GM19324 (cell line): Measurements from ENCODE around the gene NR2F6.
"Not testable (repeated sequence)": the region's sequence is repeated elsewhere in the genome, so short reads cannot be mapped to it uniquely, and the experiment has no call there.

Experiments
- ATAC-seq: cut with Tn5 transposase; IDR thresholded peaks from one replicate; pipeline ENCODE4 v1.9.1; 2021; ENCODE audit warnings: mild to moderate bottlenecking, moderate library complexity; ENCODE audit not compliant: unreplicated experiment, low FRiP score

NR2F6 gene

DNA sequence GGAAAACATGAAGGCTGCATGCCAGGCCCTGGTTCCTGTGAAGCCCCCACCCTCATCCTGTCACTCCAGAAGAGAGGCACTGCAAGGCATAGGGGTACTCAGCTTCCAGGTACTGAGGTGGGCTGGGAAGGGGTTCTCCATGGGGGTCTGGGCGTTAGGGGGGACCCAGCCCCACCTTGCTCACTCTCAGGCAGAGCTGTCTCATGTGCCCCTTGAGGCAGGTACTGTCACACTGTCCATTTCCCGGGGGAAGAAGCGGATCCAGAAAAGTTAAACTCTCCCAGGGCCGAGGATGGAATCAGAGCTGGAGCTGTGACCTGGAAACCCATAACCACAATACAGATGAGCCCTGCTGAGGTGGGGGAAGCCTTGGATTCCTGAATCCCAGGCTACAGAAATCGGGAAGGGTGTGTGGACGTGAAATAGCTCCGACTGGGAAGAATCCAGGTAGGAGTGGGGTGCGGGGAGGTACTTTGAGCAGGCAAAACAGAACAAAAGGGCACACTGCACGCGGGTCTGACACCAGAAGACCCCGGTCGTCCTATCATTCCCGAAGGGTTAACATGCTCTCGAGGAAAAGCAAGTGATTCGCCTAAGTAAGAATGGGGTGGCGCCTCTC lies 31.1 kb downstream of the NR2F6 start:
- ATAC-seq = no peak

DNA sequence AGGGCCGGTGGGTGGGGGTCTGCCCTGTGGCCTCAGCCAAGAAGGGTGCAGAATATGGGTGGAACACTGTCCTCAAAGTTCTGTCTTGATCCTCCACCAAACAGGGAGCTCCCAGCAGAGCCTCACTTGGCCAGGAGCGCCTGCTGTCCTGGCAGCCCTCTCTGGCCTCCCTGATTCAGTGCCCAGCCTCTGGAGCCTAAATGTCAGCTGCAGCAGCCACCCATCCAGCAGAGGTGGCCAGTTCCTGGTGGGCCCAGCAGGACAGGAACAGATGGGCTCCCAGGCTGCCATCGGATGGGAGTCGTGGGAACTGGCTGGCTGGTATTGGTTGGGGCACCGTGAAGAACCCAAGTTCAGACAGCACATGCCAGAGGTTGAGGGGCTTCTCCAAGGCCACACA lies 32.4 kb downstream of the NR2F6 start:
- ATAC-seq = no peak

DNA sequence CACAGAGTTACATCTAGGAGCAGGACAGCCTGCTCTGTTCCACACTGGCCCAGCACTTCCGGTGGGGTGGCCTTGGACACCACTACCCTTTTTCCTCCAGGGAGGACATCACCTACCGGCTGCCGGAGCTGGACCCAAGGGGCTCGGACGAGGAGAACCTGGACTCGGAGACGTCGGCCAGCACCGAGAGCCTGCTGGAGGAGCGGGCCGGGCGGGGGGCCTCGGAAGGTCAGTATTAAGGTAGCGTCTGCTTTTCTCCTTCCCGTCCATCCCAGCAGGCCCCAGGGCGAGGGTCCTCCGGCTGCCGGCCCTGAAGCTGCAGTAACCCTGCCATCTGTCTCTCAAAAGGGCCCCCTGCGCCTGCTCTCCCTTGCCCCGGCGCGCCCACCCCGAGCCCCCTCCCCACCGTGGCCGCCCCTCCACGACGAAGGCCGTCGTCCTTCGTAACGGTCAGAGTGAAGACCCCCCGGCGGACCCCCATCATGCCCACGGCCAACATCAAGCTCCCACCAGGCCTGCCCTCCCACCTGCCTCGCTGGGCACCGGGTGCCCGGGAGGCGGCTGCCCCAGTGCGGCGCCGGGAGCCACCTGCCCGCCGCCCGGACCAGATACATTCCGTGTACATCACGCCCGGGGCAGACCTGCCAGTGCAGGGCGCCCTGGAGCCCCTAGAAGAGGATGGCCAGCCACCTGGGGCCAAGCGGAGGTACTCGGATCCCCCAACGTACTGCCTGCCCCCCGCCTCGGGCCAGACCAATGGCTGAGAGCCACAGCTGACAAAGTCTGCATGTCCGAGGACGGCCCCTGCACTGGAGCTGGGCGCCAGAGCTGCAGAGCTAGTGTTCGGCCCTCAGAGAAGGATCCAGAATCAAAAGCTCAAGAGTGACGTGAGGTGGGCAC lies 33.9 kb downstream of the NR2F6 start:
- no peak for ATAC-seq

DNA sequence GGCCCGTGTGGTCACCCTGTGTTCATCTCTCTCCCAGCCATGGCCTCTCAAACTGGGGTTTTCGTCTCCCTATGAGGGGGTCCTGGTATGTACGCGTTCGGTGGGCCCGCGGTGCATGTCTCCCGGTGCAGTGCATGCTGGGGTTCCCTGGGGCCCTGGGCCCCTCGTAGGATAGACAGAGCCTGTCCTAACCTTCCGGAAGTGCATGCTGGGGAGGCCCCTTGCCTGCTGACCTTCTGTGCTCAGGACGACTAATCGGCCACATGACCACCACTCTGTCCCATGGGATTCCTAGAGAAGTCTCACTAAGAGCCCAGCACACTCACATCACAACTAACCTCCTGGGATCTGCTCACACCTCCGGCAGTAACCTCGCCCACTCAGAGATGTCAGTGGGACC lies 35.4 kb downstream of the NR2F6 start:
- no peak for ATAC-seq

GRCh38 chr19:17209126-17210036 lies 36.3 kb downstream of the NR2F6 start:
- no peak for ATAC-seq

DNA sequence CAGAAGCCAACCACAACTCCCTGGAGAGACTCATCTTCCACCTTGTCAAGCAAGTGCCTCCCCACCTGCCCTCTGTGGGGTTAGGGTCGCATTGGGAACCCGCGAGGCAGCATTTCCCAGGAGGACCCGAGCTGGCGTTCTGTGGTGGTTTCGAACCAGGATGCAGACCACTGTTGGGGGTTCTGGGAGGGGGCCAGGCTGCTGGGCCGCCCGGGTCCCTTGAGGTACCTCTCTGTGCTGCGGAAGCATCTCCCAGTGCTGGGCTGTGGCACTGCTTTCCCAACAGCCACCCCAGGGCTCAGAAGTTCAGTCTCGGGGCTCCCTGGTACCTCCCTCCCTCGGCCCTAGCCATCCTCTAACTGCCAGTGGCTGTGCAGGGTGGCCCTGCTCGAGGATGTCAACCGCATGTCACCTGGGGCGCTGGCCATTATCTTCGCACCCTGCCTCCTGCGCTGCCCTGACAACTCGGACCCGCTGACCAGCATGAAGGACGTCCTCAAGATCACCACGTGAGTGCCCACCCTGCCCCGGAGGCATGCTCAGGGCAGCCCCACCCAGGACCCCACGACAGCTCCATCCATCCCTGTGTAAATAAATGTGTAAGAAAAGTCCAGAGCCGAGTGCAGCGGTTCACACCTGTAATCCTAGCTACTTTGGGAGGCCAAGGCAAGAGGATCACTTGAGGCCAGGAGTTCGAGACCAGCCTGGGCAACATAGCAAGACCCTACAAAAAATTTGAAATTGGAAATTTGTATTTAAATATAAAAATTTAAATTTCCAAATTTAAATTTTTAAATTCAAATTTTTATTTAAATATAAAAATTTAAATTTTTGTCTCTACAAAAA lies 38.8 kb downstream of the NR2F6 start:
- no peak for ATAC-seq

DNA sequence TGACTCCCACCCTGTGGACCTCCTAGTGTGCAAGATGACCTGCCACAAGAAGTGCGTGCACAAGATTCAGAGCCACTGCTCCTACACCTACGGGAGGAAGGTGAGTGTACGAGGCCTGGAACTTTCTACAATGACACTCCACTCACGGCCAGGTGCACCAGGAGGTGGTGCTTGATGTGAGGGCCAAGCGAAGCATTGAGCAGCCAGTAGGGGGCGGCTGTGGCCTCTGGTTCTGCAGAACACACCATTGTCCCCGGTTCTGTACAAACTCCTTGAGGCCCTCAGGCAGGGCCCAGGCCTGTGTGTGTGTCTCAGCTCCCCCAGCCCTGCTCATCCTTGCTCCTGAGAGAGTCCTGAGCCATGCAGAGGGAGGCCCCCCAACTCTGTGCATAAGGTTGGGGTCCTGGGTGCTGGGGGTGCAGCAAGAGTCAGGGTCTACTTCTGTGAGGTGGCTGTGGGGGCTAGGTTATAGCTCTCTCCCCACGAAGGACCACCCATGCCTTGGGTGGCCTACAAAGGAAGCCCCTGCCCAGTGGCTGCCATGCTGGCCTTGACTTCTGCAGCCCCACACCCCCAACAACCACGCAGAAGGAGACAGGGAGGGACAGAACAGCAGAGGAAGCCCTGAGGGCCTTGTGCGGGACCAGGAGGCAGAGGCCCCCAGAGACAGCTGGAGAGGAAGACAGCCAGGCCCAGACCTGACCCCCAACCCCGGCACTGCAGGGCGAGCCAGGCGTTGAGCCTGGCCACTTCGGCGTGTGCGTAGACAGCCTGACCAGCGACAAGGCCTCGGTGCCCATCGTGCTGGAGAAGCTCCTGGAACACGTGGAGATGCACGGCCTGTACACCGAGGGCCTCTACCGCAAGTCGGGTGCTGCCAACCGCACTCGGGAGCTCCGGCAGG lies 40.2 kb downstream of the NR2F6 start:
- ATAC-seq = no peak

DNA sequence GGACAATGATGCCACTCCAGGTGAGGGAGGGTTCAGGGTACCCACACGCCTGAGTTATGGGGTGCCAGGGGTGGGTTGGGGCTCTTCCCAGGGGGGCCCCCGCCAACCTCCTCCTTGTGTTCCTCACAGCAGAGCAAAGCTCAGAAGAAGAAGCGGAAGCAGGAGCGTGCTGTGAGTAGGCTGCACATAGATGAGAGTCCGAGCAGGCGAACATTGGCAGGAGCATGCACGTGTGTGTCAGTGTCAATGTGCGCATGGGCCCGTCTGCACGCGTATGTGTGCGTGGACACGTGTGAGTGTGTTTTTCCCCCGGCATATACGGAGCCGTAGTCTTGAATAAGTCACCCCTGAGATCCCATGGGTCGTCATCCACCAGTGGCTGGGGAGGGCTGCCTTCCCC lies 43.0 kb downstream of the NR2F6 start:
- ATAC-seq = no peak

- ATAC-seq = no peak
Measured at GRCh38 chr19:17202249-17202648, 43.5 kb downstream of the NR2F6 start.

DNA sequence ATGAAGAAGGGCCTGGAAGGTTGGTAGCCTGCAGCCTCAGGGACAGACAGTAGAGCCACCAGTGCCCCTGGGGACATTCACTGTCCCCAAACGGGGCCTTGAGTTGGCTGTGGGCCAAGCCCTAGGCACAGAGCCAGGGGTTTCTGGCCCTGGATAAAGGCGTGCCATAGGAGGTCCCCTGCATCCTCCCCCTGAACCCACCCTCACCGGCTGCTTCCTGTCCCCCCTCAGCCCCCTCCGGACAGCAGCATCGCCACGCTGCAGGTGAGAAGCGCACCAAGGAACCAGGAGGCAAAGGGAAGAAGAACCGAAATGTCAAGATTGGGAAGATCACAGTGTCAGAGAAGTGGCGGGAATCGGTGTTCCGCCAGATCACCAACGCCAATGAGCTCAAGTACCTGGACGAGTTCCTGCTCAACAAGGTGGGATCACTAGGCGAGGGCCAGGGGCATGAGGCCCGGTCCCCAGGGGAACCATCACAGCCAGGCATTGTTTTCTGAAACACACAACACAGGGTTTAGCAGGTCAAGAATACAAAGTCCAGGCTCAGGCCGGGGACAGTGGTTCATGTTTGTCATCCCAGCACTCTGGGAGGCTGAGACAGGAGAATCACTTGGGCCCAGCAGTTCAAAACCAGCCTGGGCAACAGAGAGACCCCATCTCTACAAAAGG lies 45.2 kb downstream of the NR2F6 start:
- ATAC-seq = no peak

DNA sequence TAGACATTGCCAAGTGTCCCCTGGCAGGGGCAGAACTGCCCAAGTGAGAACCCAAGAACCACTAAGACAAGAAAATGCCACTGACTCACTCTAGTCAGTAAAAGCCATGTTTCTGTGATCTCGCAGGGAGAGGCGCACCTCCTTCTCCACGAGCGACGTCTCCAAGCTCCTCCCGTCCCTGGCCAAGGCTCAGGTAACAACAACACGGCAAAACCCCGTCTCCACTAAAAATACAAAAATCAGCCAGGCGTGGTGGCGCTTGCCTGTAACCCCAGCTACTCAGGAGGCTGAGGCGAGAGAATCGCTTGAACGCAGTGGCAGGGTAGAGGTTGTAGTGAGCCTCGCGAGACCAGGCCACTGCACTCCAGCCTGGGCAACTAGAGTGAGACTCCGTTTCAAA lies 48.1 kb downstream of the NR2F6 start:
- ATAC-seq = no peak

GRCh38 chr19:17196610-17197009 lies 49.1 kb downstream of the NR2F6 start:
- ATAC-seq = no peak

DNA sequence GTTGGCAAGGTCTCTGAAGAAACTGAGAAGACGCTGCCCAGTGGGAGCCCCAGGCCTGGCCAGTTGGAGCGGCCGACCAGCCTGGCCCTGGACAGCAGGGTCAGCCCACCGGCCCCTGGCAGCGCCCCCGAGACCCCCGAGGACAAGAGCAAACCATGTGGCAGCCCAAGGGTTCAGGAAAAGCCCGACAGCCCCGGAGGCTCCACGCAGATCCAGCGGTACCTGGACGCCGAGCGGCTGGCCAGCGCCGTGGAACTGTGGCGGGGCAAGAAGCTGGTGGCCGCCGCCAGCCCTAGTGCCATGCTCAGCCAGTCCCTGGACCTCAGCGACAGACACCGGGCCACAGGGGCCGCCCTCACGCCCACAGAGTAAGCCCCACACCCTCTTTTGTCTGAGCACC lies 50.6 kb downstream of the NR2F6 start:
- no peak for ATAC-seq

GRCh38 chr19:17194608-17195007 lies 51.1 kb downstream of the NR2F6 start:
- ATAC-seq = no peak

DNA sequence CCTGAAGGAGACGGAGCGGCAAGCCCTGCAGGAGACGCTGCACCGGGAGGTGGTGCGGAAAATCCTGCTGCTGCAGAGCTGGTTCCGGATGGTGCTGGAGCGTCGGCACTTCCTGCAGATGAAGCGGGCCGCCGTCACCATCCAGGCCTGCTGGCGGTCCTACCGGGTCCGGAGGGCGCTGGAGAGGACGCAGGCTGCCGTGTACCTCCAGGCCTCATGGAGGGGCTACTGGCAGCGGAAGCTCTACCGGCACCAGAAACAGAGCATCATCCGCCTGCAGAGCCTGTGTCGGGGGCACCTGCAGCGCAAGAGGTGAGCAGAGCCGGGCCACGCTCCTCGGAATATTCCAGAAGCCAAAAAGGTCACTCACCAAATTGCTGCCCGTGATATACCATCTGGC lies 53.0 kb downstream of the NR2F6 start:
- no peak for ATAC-seq

DNA sequence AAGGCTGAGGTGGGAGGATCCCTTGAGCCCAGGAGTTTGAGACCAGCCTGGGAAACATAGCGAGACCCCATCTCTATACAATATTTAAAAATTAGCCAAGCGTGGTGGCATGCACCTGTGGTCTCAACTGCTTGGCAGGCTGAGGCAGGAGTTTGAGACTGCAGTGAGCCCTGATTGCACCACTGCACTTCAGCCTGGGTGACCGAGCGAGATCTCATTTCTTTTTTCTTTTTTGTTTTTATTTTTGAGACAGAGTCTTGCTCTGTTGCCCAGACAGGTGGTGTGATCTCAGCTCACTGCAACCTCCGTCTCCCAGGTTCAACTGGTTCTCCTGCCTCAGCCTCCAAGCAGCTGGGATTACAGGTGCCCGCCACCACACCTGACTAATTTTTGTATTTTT lies 54.0 kb downstream of the NR2F6 start:
- ATAC-seq = not testable (repeated sequence)

- ATAC-seq = no peak
Measured at GRCh38 chr19:17185590-17185989, 60.1 kb downstream of the NR2F6 start.

GRCh38 chr19:17184371-17184841 lies 61.3 kb downstream of the NR2F6 start:
- ATAC-seq = no peak
